Left renal pelvis (tissue), 4 donors: ENCODE measurements around the gene TEX44. TPM values are rescaled to one million over a fixed set of nuclear protein-coding genes. Genes with fewer than 3 reads are reported as not detected.
A peak's percentile ranks its signal among the peaks of the same experiment; 100 is the strongest.

Experiments
- DNase-seq, 4 donors: peaks; one replicate each; pipeline ENCODE4 v3.0.0-alpha.2; 2013; ENCODE audit warnings: low read depth in 4 of 4, low spot score in 3 of 4
- polyA plus RNA-seq, 4 donors: library from polyadenylated mRNA; unstranded; fragments of 120-200 nt; gene quantifications; one replicate each; pipeline ENCODE4 v1.2.1, GENCODE V29; 2013; ENCODE audit not compliant: insufficient read length in 4 of 4

TEX44 gene
- polyA plus RNA-seq, 4 donors = not detected

DNA sequence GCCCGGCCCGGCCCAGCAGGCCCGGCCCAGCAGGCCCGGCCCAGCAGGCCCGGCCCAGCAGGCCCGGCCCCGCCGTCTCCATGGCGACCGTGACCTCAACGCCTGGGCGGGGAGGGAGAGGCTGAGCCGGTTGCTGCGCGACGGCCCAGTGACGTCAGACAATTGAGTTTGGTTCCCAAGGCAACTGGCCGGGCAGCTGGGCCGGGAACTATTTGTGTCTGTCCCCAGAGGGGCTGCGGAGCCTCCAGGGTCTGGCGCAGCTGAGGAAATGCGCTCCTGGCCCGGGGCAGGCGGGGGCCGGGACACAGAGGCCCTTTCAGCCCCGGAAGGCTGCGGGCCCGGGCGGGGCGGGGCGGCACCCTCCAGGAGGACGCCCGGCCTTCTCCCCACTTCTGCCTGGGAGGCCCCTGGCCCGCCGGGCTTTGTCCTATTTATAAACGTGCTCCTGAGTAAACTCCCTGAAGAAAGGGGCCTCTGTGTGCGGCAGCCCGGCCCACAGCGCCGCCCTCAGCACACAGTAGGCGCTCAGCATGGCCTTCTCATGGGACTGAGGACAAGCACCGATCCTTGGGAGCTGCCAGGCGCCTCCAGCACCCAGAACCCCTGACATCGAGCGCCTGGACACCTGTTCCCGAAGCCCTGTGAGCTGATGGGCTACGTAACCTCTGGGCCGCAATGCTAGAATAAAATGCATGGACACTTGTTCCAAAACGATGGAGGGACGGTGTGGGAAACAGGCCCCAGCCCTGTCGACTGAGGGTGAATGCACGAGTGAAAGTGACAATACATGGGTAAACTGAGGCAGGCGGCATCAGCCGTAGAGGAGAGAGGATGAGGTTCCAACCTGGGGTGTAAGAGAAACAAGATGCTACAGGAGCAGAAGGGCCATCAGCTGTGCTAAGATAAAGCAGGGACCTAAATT is 12.3 kb downstream of the TEX44 start:
- DNase-seq = peak; percentile 93 to 98 (median 98)

DNA sequence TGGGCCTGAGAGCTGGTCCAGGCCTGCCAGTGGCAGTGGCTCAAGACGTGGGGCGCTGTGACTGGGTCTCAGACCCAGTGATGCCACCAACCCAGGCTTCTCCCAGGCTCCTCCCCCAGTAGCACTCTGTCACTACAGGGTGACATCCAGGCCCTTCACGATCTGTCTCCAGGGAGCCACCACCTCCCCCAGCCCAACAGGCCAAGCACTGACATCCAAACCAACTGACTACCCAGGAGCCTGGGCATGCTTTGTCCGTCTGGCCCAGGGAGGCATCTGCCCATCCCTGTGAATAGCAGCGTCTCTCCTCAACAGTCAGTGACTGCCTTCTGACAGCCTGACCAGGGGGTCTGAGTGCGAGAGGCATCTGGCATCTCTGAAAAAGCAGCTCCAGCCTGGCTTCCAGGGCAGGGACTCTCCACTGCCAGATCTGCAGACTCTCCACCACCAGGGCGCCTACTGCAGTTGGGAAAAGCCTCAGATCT is 13.0 kb downstream of the TEX44 start:
- DNase-seq = no peak

DNA sequence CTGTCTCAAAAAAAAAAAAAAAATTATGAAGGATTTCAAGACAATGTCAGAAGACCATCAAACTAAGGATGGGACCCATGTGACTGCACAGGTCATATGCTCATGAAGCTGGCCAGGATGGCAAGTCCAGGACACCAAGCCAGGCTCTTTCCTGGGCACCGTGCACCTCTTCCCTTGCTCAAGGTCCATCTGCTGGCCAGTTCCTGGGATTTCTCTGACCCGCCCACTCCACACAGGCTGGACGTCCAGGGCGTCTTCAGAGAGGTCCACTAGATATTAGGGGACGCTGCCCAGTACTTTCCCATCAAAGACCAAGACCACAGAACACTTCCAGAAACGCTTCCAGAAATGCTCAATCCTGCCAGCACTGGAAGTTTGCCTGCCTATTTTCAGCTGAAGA is 14.3 kb downstream of the TEX44 start:
- no peak for DNase-seq

DNA sequence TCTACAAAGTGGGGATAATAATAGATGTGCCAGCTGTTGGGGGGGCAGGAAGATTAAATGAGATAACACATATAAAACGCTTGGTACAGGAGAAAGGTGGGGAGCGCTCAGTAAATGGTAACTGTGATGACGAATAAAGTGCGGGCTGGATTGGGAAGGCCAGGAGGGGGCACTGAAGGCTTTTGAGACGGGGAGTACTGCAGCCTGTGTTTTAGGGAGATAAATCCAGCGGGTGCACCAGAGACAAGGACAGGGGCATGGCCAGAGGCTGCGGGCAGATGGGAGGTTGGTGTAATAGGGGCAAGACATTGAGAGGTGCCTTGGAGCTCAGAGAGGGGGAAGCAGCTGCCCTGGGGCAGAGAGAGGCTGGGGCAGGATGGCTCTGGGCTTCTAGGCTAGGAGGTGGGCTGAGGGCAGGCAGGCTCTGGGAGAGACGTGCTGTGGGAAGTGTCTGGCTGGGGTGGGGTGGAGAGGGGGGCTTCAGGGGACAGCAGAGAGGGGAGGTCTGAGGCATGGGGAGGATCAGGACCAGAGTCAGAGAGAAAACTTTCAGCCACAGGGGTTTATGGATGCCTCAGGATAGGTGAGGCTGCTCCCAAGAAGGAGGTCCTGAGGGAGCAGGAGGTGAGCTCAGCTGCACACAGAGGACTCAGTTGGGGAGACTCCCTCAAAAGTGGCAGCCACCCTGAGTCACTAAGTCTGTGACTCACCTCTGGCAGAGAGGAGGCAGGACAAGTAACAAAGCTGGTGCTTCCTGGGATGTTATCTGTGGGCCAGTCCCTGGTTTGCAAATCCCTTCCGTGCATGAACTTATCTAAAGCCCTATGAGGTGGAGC is 18.8 kb downstream of the TEX44 start:
- no peak for DNase-seq

DNA sequence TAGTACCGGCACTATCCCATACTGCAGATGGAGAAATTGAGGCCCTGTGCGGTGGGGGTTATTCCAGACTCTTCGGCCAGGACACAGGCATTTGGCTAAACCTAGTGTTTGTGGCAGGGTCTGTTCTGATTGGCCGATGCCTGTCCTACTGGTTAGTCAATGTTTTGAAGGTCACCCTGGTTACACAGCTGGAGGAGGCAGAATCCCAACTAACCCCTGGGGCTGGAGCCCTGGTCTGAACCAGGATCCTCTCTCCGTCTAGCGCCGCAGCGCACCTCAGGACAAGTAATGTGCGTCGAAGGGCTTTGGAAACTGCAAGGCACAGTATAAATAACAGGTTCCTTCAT is 19.4 kb downstream of the TEX44 start:
- DNase-seq = no peak

DNA sequence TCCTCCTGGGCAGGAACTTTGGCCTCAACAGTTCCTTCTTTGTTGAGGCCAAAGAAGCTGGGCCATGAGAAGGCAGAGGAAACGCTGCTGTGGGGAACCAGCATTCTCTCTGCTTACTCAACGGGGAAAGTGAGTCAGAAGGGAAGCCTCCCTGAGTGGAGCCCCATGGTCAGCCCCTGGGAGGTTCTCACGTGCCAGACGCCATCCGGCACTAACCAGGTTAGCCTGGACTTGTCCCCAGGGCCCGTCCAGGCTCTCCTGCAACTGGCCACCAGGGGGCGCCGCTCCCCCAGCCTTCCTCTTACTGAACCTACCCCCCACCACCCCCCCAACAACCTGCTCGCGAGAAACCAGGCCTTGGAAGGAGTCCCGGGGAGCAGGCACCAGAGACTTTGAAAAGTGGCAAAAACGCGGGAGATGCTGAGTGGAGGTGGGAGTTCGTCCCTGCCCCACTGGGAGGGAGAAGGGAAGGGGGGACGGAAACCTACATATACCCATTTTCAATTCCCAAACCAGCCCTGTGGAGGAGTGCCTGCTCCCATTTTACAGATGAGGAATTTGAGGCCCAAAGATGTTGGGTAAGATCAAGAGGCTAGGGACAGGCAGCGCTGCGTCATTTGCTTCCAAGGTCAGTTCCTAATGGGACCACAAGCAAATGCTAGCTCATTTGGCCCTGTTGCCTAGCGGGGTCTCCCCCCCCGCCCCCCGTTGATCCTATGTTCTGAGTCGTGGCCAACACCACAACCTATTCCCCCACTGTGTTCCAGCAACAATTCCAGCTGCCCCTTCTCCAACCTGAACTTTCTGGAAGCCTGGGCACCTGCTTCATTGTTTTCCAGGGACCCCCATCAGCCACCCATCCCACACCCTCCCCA is 20.0 kb downstream of the TEX44 start:
- DNase-seq = peak in 2 of 4 donors; percentile 68 to 74

DNA sequence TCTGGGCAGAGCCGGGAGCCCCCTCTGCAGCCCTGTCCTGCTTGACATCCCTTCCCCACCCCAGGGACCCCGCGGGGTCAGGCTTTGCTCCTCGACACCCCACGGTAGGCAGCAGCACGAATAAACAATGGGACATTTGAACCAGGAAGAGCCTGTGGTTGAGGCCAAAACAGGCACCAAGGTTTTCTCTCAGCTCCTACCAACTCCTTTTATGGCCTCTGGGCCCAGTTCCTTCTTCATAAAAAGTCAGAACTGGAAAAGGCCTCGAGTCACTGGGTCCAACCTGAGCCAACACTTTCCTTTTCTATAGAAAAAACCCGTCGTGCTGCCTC is 20.6 kb downstream of the TEX44 start:
- no peak for DNase-seq

DNA sequence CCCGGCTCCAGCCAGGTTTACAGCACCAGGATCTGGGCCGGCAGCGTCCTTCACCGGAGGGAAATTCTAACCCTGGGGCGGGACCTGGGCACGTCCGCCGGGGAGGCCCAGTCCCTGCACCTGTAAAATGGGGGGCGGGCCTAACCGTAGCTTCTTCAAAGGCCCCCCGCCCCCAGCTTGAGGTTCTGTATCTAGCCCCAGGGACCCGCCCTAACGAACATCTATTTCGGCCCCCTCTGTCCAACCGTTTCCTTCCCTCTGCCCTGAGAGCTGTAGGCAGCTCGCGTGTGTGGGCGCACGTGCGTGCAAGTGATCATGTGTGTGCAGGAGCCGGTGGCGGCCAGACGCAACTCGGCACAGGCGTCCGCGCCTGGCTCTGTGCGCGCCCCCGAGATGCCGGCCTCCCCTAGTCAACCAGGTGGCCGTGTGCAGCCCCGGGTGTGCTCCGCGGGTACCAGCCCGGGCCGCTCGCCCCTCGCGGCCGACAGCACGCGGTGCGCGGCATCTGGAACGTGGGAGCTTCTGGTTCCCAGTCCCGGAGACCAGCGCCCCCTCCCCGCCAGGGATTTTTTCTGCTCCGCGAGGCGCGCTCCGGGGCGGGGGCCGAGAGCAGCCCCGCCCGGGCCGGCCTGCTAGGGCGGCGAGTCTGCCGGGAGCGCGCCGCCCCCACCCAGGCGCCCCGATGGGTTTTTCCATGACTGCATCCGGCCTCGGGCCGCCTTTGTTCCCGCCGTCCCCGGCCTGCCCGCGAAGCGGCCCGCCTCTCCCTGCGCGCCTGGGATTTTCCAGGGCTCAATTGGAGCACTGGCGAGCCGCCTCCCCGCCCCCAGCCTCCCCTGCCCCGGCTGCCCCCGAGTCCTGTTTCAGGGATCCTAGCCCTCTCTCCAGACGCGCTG is 21.2 kb downstream of the TEX44 start:
- peak in 3 of 4 donors; percentile 64 to 74 (median 71) for DNase-seq

DNA sequence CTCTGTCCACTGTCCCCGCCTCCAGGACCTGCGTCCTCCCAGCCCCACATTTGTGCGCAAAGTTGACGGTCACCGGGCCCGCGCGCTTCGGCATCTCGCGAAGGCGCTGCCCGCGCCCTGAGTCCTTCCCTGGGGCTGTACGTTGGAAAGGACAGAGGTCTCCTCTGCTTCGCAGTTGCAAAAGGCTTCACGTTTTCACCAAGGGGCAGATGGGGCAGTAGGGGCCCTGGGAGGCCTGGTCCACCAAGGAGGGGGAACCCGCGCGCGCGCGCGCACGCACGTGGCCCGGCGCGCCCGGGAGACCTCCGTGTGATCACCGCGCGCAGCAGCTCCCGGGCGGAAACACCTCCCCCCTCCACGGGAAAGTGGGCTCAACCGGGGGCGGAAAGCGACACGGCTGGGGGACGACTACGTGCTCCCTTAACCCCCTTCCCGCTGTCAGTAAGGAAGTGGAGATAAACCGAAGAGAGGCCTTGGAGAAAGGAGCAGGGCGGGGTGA is 21.9 kb downstream of the TEX44 start:
- DNase-seq = peak in 1 of 4 donors; percentile 50

DNA sequence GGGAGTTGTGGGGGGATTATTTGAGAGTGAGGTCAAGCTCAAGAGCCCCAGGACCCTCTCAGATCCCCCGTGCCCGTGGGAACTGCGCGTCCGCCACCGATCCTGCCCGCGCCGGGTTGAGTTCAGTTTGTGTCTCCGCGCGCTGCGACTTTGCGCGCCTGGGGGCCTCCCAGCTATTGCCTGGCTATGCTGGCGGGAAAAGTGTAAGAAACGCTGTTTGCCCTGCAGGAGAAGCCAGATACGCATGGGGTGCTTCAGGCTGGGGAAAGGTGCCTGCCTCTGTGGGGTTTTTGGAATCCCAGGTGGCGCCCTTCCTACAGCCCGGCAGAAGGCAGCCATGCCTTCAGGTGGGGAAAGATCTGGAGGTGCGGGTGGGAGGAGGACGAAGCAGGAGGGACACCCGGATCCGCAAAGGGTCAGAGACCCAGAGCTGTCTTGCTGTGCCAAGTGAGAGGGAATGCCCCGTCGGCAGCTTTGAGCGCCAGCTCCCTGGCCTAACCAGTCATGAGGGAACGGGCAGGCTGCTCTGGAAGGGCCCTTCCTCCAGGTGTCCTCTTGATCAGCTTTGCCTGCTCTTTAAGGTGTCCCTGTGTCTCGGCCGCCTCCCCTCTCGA is 22.5 kb downstream of the TEX44 start:
- no peak for DNase-seq

DNA sequence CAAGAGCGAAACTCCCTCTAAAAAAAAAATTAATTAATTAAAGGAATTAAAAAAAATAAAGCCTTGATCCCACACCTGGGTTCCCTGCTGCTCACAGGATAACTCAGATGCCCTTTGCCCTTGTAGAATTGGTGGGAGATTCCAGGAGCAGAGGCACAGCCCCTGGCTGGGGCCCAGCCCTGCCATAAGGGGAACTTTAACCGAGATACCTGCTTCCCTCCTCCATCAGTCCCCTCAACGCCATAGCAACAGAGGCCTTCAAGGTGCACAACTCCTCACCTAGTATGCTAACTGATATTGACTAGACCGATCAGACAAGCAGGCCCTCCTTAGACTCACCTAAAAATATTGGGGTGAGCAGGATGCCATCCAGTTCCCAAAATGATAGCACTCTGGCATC is 23.6 kb downstream of the TEX44 start:
- no peak for DNase-seq

DNA sequence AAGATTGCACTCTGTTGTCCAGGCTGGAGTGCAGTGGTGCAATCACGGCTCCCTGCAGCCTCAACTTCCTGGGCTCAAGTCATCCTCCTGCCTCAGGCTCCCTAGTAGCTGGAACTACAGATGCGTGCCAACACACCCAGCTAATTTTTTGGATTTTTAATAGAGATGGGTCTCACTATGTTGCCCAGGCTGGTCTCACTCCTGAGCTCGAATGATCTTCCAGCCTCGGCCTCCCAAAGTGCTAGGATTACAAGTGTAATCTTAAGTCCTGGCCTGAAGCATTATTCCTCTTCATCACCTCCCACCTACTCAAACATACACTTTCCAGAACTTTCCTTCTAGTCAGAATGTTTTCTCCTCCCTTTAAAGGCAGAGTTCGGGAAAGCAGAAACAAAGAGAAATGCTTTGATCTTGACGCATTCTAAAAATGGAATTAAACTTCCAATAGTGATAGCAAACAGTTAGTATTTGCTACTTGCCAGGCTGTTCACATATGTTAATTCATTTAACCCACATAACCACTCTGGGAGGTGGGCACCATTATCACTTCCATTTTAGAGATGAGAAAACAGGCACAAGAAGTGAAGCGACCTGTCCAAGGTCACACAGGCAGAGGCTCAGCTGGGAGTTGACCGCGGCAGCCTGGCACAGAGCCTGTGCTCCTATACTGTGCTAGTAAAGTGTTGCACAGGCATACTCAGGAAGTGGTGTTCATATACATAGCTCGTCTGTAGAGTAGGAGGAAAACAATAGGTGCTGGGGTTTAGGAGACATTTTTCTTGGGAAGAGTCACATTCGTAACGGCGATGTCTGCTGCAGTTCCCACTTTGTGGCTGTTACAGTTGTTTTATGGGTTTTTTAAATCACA is 24.6 kb downstream of the TEX44 start:
- no peak for DNase-seq

DNA sequence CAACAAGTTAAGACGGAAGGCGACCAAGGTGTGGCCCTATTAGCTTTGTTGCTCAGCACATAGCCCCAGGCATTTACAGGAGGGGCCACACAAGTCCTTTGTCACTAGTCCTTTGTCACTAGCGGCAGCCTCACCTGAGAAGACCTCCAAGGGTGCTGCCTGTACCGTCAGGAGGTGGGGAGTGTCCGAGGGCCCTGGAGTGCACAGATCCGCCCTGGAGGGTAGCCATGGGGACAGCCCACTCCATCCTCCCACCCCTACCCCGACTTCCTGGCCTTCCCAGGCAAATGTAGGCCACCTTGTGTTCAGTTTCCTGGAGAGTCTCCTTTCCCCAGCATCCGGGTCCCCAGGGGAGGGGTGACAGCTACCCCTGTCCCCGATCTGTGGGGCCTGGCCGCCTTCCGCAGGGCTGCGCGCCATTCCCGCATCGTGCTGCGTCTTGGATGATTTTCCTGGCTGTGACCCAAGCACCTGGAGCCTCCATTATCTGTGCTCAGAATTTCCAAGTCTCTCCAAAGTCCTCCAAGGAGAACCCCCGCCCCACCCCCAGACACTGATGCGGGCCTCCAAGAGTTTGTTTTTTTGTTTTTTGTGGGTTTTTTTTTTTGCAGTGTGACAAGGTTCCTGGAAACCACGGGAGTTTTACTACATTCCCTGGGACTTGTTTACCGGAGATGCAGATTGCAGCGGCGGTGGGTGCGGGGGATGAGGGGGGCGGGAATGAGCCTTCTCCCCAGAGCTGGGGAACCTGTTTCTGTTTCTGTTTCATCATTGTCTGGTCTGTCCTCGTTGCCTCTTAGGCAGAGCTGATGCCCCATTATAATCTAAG is 28.6 kb downstream of the TEX44 start:
- DNase-seq = no peak

DNA sequence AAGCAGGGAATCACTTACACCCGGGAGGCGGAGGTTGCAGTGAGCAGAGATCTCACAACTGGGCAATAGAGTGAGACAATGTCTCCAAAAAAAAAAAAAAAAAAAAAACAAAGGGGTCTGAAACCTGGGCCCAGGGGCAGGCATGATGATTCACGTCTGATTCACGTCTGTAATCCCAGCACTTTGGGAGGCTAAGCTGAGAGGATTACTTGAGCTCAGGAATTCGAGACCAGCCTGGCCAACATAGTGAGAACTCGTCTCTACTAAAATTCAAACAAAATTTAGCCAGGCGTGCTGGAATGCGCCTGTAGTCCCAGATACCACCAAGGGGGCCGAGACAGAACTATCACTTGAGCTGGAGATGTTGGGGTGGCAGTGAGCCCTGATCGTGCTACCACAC is 30.3 kb downstream of the TEX44 start:
- DNase-seq = no peak

DNA sequence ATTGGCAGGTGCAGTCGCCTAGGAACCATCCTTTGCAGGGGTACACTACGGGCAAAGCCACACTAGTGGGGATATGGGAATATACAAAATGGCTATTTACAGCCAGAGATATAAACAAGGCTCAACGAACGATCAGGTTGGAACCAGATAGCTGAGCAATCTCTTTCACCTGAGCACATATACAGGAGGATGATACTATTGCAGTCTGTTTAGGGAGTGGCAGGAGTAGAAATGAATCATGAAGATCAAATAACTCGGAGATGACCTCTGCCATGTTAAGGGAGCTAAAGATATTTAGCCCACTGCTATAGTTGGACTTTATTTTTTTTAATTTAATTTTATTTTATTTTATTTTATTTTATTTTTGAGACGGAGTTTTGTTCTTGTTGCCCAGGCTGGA is 33.8 kb downstream of the TEX44 start:
- no peak for DNase-seq

DNA sequence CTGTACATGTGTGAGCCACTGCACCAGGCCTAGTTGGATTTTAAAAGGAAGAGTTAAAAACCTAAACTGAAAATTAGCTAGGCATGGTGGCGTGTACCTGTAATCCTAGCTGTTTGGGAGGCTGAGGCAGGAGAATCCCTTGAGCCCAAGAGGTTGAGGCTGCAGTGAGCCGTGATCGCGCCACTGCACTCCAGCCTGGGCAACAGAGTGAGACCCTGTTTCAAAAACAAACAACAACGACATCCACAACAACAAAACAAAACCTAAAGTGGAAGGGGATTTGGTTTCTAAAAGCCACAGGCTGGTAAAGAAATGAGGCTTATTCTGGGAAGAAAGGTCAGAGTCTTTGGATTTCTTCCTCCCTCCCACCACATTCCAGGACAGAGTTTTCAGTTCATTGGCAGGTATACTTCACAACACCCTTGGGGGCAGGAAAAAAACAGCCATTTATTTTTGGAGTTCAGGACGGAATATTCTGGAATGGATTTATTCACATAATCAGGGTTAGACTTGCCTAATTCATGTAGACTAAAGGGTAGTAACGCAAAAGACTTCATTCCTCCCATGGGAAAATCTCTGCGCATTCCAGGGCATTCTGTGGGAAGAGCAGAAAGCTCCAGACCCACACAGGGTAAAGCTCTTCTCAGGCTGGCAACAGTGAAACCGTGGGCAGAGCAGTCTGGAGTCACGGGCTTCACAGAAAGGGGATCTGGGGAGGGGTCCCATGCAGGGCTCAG is 34.9 kb downstream of the TEX44 start:
- DNase-seq = no peak
